Measurements from ENCODE around the gene DHX34. TPM values are rescaled to one million over a fixed set of nuclear protein-coding genes. Genes with fewer than 3 reads are reported as not detected.
A peak's percentile ranks its signal among the peaks of the same experiment; 100 is the strongest.
"Not testable (repeated sequence)": the region's sequence is repeated elsewhere in the genome, so short reads cannot be mapped to it uniquely, and the experiment has no call there.

Gene DHX34
- total and polyA plus RNA-seq, 9 donors: 7.9 to 13.6 (median 11.0) TPM

GRCh38 chr19:47324502-47324901 is 24.6 kb upstream of the DHX34 start:
- peak; percentile 77 for DNase-seq
- Histone ChIP-seq H3K4me1 (ENCODE audit: control insufficient read depth, insufficient read depth, low read length) (no peaks in the 10 kb centered on the region), H3K36me3 (ENCODE audit: control insufficient read depth, insufficient read depth, low read length) (no peaks in the 10 kb centered on the region), H3K9me3 (replicated peaks; ENCODE audit: control insufficient read depth, low read depth, low read length) (no peaks in the 10 kb centered on the region), H3K27ac (ENCODE audit: low read length) (peak overlapping the region; percentile 29), H3K27me3 (ENCODE audit: control insufficient read depth, insufficient read depth, low read length) (no peaks in the 10 kb centered on the region), H3K4me3 (ENCODE audit: low read length) (no peak overlapping the region)
- WGBS (ENCODE audit: insufficient coverage): 4% methylated on average over 3 of the region's 9 CpGs

GRCh38 chr19:47330466-47330869 is 18.6 kb upstream of the DHX34 start:
- H3K9me3 ChIP-seq (replicated peaks; ENCODE audit: control insufficient read depth, low read depth, low read length): no peaks in the 10 kb centered on the region
- no peaks in the 10 kb centered on the region for H3K36me3 ChIP-seq (ENCODE audit: control insufficient read depth, insufficient read depth, low read length)
- DNase-seq: peak; percentile 74
- no peak overlapping the region for H3K4me3 ChIP-seq (ENCODE audit: low read length)
- WGBS (ENCODE audit: insufficient coverage): 67% methylated on average over 3 of the region's 9 CpGs
- H3K27me3 ChIP-seq (ENCODE audit: control insufficient read depth, insufficient read depth, low read length): peaks cover 2% of the 10 kb centered on the region
- peak overlapping the region; percentile 89 for H3K27ac ChIP-seq (ENCODE audit: low read length)
- no peaks in the 10 kb centered on the region for H3K4me1 ChIP-seq (ENCODE audit: control insufficient read depth, insufficient read depth, low read length)

- Histone ChIP-seq H3K4me1 (ENCODE audit: control insufficient read depth, insufficient read depth, low read length) (no peaks in the 10 kb centered on the region), H3K4me3 (ENCODE audit: low read length) (no peak overlapping the region), H3K27me3 (ENCODE audit: control insufficient read depth, insufficient read depth, low read length) (peaks cover 2% of the 10 kb centered on the region), H3K9me3 (replicated peaks; ENCODE audit: control insufficient read depth, low read depth, low read length) (no peaks in the 10 kb centered on the region), H3K27ac (ENCODE audit: low read length) (peak overlapping the region; percentile 7), H3K36me3 (ENCODE audit: control insufficient read depth, insufficient read depth, low read length) (no peaks in the 10 kb centered on the region)
- DNase-seq: no peak
- no CpG with 5 or more reads among the region's 6 CpGs for WGBS (ENCODE audit: insufficient coverage)
Observed at GRCh38 chr19:47331490-47331889, 17.6 kb upstream of the DHX34 start.

GRCh38 chr19:47331931-47332547 is 17.1 kb upstream of the DHX34 start, which contains the start of gene C5AR2:
C5AR2 (plus strand) TSS chr19:47332175; CDS start chr19:47340800, 8,625 bp downstream.
- no peaks in the 10 kb centered on the region for H3K4me1 ChIP-seq (ENCODE audit: control insufficient read depth, insufficient read depth, low read length)
- no peak within 1 kb of the TSS for H3K4me3 ChIP-seq (ENCODE audit: low read length)
- H3K27ac ChIP-seq (ENCODE audit: low read length): peak within 1 kb of the TSS; percentile 89
- peaks cover 2% of the 10 kb centered on the region for H3K27me3 ChIP-seq (ENCODE audit: control insufficient read depth, insufficient read depth, low read length)
- DNase-seq: peak; percentile 69
- 46% methylated on average over 13 of the region's 18 CpGs for WGBS (ENCODE audit: insufficient coverage)
- H3K36me3 ChIP-seq (ENCODE audit: control insufficient read depth, insufficient read depth, low read length): no peaks in the 10 kb centered on the region
- H3K9me3 ChIP-seq (replicated peaks; ENCODE audit: control insufficient read depth, low read depth, low read length): no peaks in the 10 kb centered on the region

GRCh38 chr19:47336765-47337718 is 12.1 kb upstream of the DHX34 start:
- H3K4me1 ChIP-seq (ENCODE audit: control insufficient read depth, insufficient read depth, low read length); H3K27me3 ChIP-seq (ENCODE audit: control insufficient read depth, insufficient read depth, low read length); H3K4me3 ChIP-seq (ENCODE audit: low read length); H3K36me3 ChIP-seq (ENCODE audit: control insufficient read depth, insufficient read depth, low read length); H3K27ac ChIP-seq (ENCODE audit: low read length); H3K9me3 ChIP-seq (replicated peaks; ENCODE audit: control insufficient read depth, low read depth, low read length): not testable (repeated sequence)
- WGBS (ENCODE audit: insufficient coverage): 79% methylated on average over 5 of the region's 18 CpGs
- peak; percentile 68 for DNase-seq

- H3K27ac ChIP-seq (ENCODE audit: low read length): no peak overlapping the region
- H3K27me3 ChIP-seq (ENCODE audit: control insufficient read depth, insufficient read depth, low read length): no peaks in the 10 kb centered on the region
- H3K9me3 ChIP-seq (replicated peaks; ENCODE audit: control insufficient read depth, low read depth, low read length): no peaks in the 10 kb centered on the region
- DNase-seq: no peak
- 87% methylated on average over 5 of the region's 10 CpGs for whole genome bisulfite sequencing (ENCODE audit: insufficient coverage)
- no peak overlapping the region for H3K4me3 ChIP-seq (ENCODE audit: low read length)
- no peaks in the 10 kb centered on the region for H3K4me1 ChIP-seq (ENCODE audit: control insufficient read depth, insufficient read depth, low read length)
- H3K36me3 ChIP-seq (ENCODE audit: control insufficient read depth, insufficient read depth, low read length): no peaks in the 10 kb centered on the region
Observed at GRCh38 chr19:47339196-47339880, 9.8 kb upstream of the DHX34 start.

GRCh38 chr19:47340477-47341208 is 8.5 kb upstream of the DHX34 start:
- no peaks in the 10 kb centered on the region for H3K36me3 ChIP-seq (ENCODE audit: control insufficient read depth, insufficient read depth, low read length)
- H3K4me3 ChIP-seq (ENCODE audit: low read length): no peak overlapping the region
- 91% methylated on average over 19 of the region's 29 CpGs for WGBS (ENCODE audit: insufficient coverage)
- no peaks in the 10 kb centered on the region for H3K27me3 ChIP-seq (ENCODE audit: control insufficient read depth, insufficient read depth, low read length)
- no peak overlapping the region for H3K27ac ChIP-seq (ENCODE audit: low read length)
- H3K4me1 ChIP-seq (ENCODE audit: control insufficient read depth, insufficient read depth, low read length): no peaks in the 10 kb centered on the region
- no peaks in the 10 kb centered on the region for H3K9me3 ChIP-seq (replicated peaks; ENCODE audit: control insufficient read depth, low read depth, low read length)
- DNase-seq: no peak

GRCh38 chr19:47341734-47342133 is 7.4 kb upstream of the DHX34 start:
- 79% methylated on average over 2 of the region's 4 CpGs for WGBS (ENCODE audit: insufficient coverage)

GRCh38 chr19:47343194-47343802 is 5.8 kb upstream of the DHX34 start:
- H3K36me3 ChIP-seq (ENCODE audit: control insufficient read depth, insufficient read depth, low read length): no peaks in the 10 kb centered on the region
- no peaks in the 10 kb centered on the region for H3K9me3 ChIP-seq (replicated peaks; ENCODE audit: control insufficient read depth, low read depth, low read length)
- no peak for DNase-seq
- H3K27ac ChIP-seq (ENCODE audit: low read length): no peak overlapping the region
- no peak overlapping the region for H3K4me3 ChIP-seq (ENCODE audit: low read length)
- 85% methylated on average over 5 of the region's 11 CpGs for whole genome bisulfite sequencing (ENCODE audit: insufficient coverage)
- H3K27me3 ChIP-seq (ENCODE audit: control insufficient read depth, insufficient read depth, low read length): no peaks in the 10 kb centered on the region
- H3K4me1 ChIP-seq (ENCODE audit: control insufficient read depth, insufficient read depth, low read length): no peaks in the 10 kb centered on the region

More at GRCh38 chr19:47341734-47342133, 7.4 kb upstream of the DHX34 start:
- Histone ChIP-seq H3K9me3 (replicated peaks; ENCODE audit: control insufficient read depth, low read depth, low read length) (no peaks in the 10 kb centered on the region), H3K4me3 (ENCODE audit: low read length) (no peak overlapping the region), H3K27me3 (ENCODE audit: control insufficient read depth, insufficient read depth, low read length) (no peaks in the 10 kb centered on the region), H3K27ac (ENCODE audit: low read length) (no peak overlapping the region), H3K4me1 (ENCODE audit: control insufficient read depth, insufficient read depth, low read length) (no peaks in the 10 kb centered on the region), H3K36me3 (ENCODE audit: control insufficient read depth, insufficient read depth, low read length) (no peaks in the 10 kb centered on the region)
- DNase-seq: no peak

Data from muscle of leg (tissue), 11 donors.